Measurements from ENCODE around the gene TBC1D13.

TBC1D13 gene

GRCh38 chr9:128820665-128821583, 33.9 kb downstream of the TBC1D13 start:
- in situ Hi-C loops (cut with HindIII; ENCODE audit: low sequenced_read_pairs): no loop called here

GRCh38 chr9:128821584-128822406, 34.7 kb downstream of the TBC1D13 start:
- in situ Hi-C loops (cut with HindIII; ENCODE audit: low sequenced_read_pairs): no loop called here

GRCh38 chr9:128822407-128823042, 35.5 kb downstream of the TBC1D13 start:
- in situ Hi-C loops (cut with HindIII; ENCODE audit: low sequenced_read_pairs): no loop called here

- in situ Hi-C loops (cut with HindIII; ENCODE audit: low sequenced_read_pairs): no loop called here
These were observed 36.4 kb downstream of the TBC1D13 start for GRCh38 chr9:128823362-128823902.

- in situ Hi-C loops (cut with HindIII; ENCODE audit: low sequenced_read_pairs): no loop called here
These were observed 36.9 kb downstream of the TBC1D13 start for GRCh38 chr9:128823903-128824406.

- in situ Hi-C loops (cut with HindIII; ENCODE audit: low sequenced_read_pairs): no loop called here
These were observed 37.9 kb downstream of the TBC1D13 start for GRCh38 chr9:128824911-128825310.

GRCh38 chr9:128825923-128826700, 39.1 kb downstream of the TBC1D13 start:
- in situ Hi-C loops (cut with HindIII; ENCODE audit: low sequenced_read_pairs): no loop called here

GRCh38 chr9:128828267-128828666, 41.2 kb downstream of the TBC1D13 start:
- in situ Hi-C loops (cut with HindIII; ENCODE audit: low sequenced_read_pairs): no loop called here

- in situ Hi-C loops (cut with HindIII; ENCODE audit: low sequenced_read_pairs): no loop called here
These were observed 41.8 kb downstream of the TBC1D13 start for GRCh38 chr9:128828719-128829452.

GRCh38 chr9:128829477-128830251, 42.6 kb downstream of the TBC1D13 start, which contains the start of gene SPOUT1:
TSS of gene SPOUT1 (minus strand) at chr9:128829794. CDS start at chr9:128829780, 14 bp downstream.
- in situ Hi-C loops (cut with HindIII; ENCODE audit: low sequenced_read_pairs): no loop called here

- in situ Hi-C loops (cut with HindIII; ENCODE audit: low sequenced_read_pairs): no loop called here
These were observed 46.6 kb downstream of the TBC1D13 start for GRCh38 chr9:128833696-128834095.

- in situ Hi-C loops (cut with HindIII; ENCODE audit: low sequenced_read_pairs): no loop called here
These were observed 48.5 kb downstream of the TBC1D13 start for GRCh38 chr9:128835246-128836210.

GRCh38 chr9:128836509-128837145, 49.6 kb downstream of the TBC1D13 start:
- in situ Hi-C loops (cut with HindIII; ENCODE audit: low sequenced_read_pairs): no loop called here

GRCh38 chr9:128838338-128838737, 51.3 kb downstream of the TBC1D13 start:
- in situ Hi-C loops (cut with HindIII; ENCODE audit: low sequenced_read_pairs): no loop called here

GRCh38 chr9:128840524-128840923, 53.5 kb downstream of the TBC1D13 start:
- in situ Hi-C loops (cut with HindIII; ENCODE audit: low sequenced_read_pairs): no loop called here

- in situ Hi-C loops (cut with HindIII; ENCODE audit: low sequenced_read_pairs): no loop called here
These were observed 54.8 kb downstream of the TBC1D13 start for GRCh38 chr9:128841694-128842492.

Data from endothelial cell of hepatic sinusoid (primary cell).